Mesothelial cell of epicardium (in vitro differentiated cells): ENCODE data around the gene KIRREL2. TPM values are rescaled to one million over a fixed set of nuclear protein-coding genes. Genes with fewer than 3 reads are reported as not detected.
A peak's percentile ranks its signal among the peaks of the same experiment; 100 is the strongest.
"Not testable (repeated sequence)": the region's sequence is repeated elsewhere in the genome, so short reads cannot be mapped to it uniquely, and the experiment has no call there.

ENCODE experiments used
- DNase-seq, 2 experiments: peaks; one replicate each; pipeline ENCODE4 v3.0.0; 2021; ENCODE audit warnings: low spot score in 2 of 2; ENCODE audit not compliant: unreplicated experiment in 2 of 2
- H3K27ac Mint-ChIP-seq: 2 replicates; pipeline ENCODE4 v1.8.0; 2021; ENCODE audit warnings: mixed read lengths
- H3K27me3 Mint-ChIP-seq: 2 replicates; pipeline ENCODE4 v1.8.0; 2021; ENCODE audit warnings: low read depth, mixed read lengths
- H3K36me3 Mint-ChIP-seq: 2 replicates; pipeline ENCODE4 v1.8.0; 2021; ENCODE audit warnings: mixed read lengths
- H3K4me1 Mint-ChIP-seq: 2 replicates; pipeline ENCODE4 v1.8.0; 2021; ENCODE audit warnings: mixed read lengths
- H3K4me3 Mint-ChIP-seq: 2 replicates; pipeline ENCODE4 v1.8.0; 2021; ENCODE audit warnings: mild to moderate bottlenecking, moderate library complexity, mixed read lengths
- H3K9me3 Mint-ChIP-seq: 2 replicates; pipeline ENCODE4 v1.8.0; 2021; ENCODE audit warnings: mixed read lengths
- total RNA-seq: library from RNA; stranded (reverse); gene quantifications from 3 replicates; pipeline ENCODE4 v1.2.1, GENCODE V29; 2021
- TF ChIP-seq, protein P1 (sequence below): fragments of 200-600 bp; sonication (generic); IDR thresholded peaks from one replicate; pipeline ENCODE4 v1.5.0; 2021; ENCODE audit warnings: antibody characterized with exemption; ENCODE audit not compliant: unreplicated experiment

The KIRREL2 gene
- total RNA-seq, 1 donor from 2014 or later, result 1.4 TPM

DNA sequence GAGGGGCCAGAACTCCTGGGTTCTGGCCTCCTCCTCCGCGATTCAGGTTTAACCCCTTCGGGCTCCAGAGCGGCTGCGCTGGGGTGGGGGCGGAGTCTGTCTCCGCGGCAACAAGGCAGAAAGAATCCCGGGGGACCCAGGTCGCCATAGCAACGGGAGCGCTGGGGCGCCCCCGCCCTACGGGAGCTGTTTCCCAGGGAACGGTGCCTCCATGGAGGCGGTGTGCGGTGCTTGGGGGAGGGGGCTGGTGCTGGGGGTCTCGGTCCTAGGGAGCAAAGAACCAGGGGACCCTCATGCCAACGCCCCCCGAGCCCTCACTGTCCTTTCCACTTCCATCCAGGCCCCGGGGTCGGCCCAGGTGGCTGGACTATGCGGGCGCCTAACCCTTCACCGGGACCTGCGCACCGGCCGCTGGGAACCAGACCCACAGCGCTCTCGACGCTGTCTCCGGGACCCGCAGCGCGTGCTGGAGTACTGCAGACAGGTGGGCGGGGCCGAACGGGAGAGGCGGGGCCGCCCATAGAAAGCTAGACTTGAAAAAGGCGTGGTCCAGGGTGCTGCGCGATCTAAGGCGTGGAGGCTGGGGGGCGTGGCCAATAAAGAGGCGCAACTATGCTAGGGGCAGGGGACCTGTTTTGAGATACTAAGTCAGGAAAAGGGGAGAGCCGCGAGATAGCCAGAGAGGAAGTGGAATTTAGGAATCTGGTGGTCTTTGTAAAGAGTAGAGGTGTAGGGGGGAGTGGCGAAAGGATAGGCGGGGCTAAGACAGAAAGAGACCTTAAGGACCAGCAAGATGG lies 12.8 kb downstream of the KIRREL2 start:
- peak overlapping the region; percentile 77 for H3K27ac Mint-ChIP-seq
- peak overlapping the region; percentile 78 for H3K4me3 Mint-ChIP-seq
- DNase-seq, result peak; percentile 72 to 85

GRCh38 chr19:35870124-35870736 lies 13.5 kb downstream of the KIRREL2 start:
- H3K4me3 Mint-ChIP-seq, result peak overlapping the region; percentile 78
- H3K4me1 Mint-ChIP-seq, result peaks cover 16% of the 10 kb centered on the region
- peaks cover 46% of the 10 kb centered on the region for H3K27me3 Mint-ChIP-seq
- not testable (repeated sequence) for H3K27ac Mint-ChIP-seq, DNase-seq, H3K9me3 Mint-ChIP-seq, H3K36me3 Mint-ChIP-seq

More for the DNA sequence above, 12.8 kb downstream of the KIRREL2 start:
- Mint-ChIP-seq H3K36me3 (peaks cover 5% of the 10 kb centered on the region), H3K27me3 (peaks cover 53% of the 10 kb centered on the region), H3K4me1 (peaks cover 16% of the 10 kb centered on the region), H3K9me3 (no peaks in the 10 kb centered on the region)
- TF ChIP-seq, protein P1, sequence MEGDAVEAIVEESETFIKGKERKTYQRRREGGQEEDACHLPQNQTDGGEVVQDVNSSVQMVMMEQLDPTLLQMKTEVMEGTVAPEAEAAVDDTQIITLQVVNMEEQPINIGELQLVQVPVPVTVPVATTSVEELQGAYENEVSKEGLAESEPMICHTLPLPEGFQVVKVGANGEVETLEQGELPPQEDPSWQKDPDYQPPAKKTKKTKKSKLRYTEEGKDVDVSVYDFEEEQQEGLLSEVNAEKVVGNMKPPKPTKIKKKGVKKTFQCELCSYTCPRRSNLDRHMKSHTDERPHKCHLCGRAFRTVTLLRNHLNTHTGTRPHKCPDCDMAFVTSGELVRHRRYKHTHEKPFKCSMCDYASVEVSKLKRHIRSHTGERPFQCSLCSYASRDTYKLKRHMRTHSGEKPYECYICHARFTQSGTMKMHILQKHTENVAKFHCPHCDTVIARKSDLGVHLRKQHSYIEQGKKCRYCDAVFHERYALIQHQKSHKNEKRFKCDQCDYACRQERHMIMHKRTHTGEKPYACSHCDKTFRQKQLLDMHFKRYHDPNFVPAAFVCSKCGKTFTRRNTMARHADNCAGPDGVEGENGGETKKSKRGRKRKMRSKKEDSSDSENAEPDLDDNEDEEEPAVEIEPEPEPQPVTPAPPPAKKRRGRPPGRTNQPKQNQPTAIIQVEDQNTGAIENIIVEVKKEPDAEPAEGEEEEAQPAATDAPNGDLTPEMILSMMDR, result no peak

GRCh38 chr19:35870798-35871197 lies 14.1 kb downstream of the KIRREL2 start:
- H3K9me3 Mint-ChIP-seq, result no peaks in the 10 kb centered on the region
- peaks cover 40% of the 10 kb centered on the region for H3K27me3 Mint-ChIP-seq
- TF ChIP-seq, protein P1, result no peak
- H3K36me3 Mint-ChIP-seq, result peaks cover 5% of the 10 kb centered on the region
- no peak overlapping the region for H3K4me3 Mint-ChIP-seq
- H3K27ac Mint-ChIP-seq, result no peak overlapping the region
- no peak for DNase-seq
- peaks cover 16% of the 10 kb centered on the region for H3K4me1 Mint-ChIP-seq

DNA sequence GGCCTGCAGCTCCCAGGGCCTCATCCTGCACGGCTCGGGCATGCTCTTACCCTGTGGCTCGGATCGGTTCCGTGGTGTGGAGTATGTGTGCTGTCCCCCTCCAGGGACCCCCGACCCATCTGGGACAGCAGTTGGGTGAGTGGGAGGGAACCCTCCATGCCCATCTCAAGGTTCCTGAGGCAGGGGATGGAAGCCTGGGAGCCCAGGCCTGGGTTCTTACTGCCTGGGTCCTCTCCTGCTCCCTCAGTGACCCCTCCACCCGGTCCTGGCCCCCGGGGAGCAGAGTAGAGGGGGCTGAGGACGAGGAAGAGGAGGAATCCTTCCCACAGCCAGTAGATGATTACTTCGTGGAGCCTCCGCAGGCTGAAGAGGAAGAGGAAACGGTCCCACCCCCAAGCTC lies 14.9 kb downstream of the KIRREL2 start:
- Mint-ChIP-seq H3K4me1 (peaks cover 16% of the 10 kb centered on the region), H3K4me3 (no peak overlapping the region), H3K36me3 (peaks cover 12% of the 10 kb centered on the region), H3K9me3 (no peaks in the 10 kb centered on the region), H3K27me3 (peaks cover 37% of the 10 kb centered on the region), H3K27ac (no peak overlapping the region)
- DNase-seq, result no peak
- TF ChIP-seq, protein P1, result no peak

- Mint-ChIP-seq H3K36me3 (peaks cover 16% of the 10 kb centered on the region), H3K27me3 (peaks cover 34% of the 10 kb centered on the region), H3K27ac (no peak overlapping the region), H3K4me3 (no peak overlapping the region), H3K4me1 (peaks cover 16% of the 10 kb centered on the region), H3K9me3 (no peaks in the 10 kb centered on the region)
- TF ChIP-seq, protein P1, result no peak
- no peak for DNase-seq
These were observed 15.5 kb downstream of the KIRREL2 start for GRCh38 chr19:35872180-35872579.

DNA sequence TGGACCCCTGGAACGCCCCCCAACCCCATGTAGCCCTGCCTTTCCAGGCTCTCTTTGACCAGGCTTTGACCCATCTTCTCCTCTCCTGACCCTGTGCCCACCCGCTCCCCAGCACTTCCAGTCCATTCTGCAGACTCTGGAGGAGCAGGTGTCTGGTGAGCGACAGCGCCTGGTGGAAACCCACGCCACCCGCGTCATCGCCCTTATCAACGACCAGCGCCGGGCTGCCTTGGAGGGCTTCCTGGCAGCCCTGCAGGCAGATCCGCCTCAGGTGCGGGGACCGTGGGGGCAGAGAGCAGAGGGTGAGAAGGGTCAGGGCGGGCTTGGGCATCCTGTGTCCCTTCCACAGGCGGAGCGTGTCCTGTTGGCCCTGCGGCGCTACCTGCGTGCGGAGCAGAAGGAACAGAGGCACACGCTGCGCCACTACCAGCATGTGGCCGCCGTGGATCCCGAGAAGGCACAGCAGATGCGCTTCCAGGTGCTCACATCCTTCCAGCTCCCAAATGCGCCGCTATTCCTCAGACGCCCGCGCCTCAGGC lies 17.8 kb downstream of the KIRREL2 start:
- H3K4me3 Mint-ChIP-seq, result no peak overlapping the region
- peaks cover 19% of the 10 kb centered on the region for H3K36me3 Mint-ChIP-seq
- H3K9me3 Mint-ChIP-seq, result no peaks in the 10 kb centered on the region
- H3K4me1 Mint-ChIP-seq, result peaks cover 7% of the 10 kb centered on the region
- TF ChIP-seq, protein P1, result no peak
- DNase-seq, result no peak
- H3K27me3 Mint-ChIP-seq, result peaks cover 26% of the 10 kb centered on the region
- no peak overlapping the region for H3K27ac Mint-ChIP-seq
